GM21447 (cell line): ENCODE results near the gene RFX3.

Experiments
- ATAC-seq: cut with Tn5 transposase; IDR thresholded peaks from one replicate; pipeline ENCODE4 v1.9.1; 2021; ENCODE audit not compliant: unreplicated experiment

Gene RFX3

DNA sequence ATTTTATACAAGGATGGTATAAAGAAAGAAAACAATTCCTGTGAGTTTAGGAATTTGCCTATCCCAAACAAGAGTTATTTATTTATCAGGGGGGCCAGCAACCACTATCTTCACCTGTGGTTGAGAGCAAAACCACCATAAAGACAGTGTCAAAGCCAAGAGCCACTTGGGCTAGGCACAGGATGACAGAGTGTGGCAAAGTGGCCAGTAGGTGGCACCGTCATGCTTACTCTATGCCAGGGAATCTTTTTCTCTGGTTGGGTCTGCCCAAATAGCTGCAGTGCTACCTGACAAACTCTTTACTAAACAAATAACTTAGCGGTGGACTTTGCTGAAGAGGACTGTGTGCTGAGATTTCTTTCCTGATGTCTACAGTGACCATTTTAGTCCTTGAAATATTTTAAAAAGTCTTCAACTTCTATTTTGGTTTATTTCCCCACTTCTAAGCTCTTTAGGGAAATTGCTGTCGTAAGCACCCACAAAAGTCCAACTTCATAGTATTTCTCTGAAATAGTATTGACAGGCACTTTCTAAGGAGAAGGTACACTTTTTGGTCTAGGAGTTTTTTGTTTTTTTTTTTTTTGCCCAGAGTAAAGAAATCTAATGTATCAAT lies 285.0 kb downstream of the RFX3 start:
- ATAC-seq, result peak; percentile 82

DNA sequence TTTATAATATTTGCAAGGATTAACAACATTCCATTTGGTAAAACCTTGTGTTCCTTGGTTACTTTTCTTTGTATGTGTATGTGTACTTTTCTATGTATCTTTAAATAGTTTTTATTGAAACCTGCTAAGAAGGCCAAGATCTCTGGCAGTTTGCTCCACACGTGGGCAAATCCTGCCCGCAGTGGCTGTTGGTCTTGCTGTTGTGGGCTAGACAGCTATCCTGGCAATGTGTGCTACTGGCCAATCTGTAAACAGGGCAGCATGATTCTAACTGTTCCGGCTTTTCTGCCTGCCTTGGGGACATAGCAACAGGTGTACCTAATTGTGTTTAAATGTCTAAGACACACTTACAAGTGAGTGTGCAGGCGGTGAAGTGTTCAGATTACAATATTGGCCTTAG lies 286.6 kb downstream of the RFX3 start:
- no peak for ATAC-seq

DNA sequence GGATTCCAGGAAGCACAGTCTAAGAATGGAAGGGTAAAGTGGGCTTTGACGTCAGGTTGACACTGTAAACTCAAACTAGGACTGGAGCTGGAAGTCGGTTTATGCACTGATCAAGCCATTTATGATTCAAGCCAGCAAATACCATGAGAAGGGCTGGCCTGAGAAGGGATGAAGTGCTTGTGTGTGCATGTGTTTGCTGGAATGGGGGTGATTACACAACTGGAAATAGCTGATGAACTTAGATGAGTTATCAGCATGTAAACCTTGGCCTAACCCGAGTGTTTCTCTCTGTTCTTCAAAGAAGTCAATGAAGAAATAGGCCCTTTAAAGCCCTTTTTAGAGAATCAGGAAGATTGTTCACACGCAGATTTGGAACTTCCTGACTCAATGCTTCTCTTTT lies 287.6 kb downstream of the RFX3 start:
- no peak for ATAC-seq

DNA sequence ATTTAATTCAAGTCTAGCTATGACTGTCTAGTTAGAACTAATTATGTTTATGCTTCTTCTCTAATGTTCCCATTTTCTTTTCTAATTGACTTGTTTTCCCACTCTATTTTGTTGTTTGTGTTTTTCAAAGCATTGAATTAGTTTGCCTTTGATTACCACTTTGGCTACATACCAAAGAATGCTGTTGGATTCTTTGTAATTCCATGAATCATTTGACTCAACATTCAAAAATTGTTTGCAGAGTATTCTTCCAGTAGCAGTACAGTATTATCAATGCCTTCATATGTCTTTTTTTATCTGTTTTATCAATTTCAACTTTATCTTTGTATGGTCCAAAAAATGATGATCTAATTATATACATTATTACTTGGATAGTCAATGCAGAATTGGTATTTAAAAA lies 288.7 kb downstream of the RFX3 start:
- no peak for ATAC-seq

DNA sequence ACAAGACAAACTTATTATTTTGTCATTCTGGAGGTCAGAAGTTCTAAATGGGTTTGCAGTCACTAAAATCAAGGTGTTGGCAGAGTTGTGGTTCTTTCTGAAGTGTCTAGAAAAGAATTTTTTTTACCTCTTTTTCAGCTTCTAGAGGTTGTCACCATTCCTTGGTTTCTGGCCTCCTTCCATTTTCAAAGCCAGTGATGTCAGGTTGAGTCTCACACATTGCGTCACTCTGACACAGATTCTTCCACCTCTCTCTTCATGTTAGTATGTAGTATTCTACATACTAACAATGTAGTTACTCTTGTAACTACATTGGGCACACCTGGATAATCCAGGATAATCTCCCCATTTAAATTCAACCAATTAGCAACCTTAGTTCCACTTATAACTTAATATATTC lies 290.3 kb downstream of the RFX3 start:
- ATAC-seq, result no peak

DNA sequence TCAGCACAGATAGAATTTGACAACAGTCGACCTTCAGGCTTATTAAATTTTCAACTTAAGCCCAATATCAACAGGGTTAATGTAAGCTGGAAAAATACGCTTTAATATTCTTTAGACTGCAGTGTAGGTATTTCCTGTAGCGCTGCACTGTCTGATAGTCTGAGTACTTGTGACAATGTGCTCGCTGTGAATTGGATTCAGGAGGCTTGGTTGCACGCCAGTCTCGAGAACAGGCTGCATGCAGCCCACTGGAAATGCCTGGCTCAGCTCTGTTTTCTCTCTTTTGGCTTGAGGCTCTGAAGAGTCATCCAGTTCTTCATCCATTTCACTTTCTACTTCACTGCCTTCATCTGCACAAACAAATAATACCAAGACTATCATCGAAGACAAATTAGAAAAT lies 300.9 kb downstream of the RFX3 start:
- ATAC-seq, result no peak

DNA sequence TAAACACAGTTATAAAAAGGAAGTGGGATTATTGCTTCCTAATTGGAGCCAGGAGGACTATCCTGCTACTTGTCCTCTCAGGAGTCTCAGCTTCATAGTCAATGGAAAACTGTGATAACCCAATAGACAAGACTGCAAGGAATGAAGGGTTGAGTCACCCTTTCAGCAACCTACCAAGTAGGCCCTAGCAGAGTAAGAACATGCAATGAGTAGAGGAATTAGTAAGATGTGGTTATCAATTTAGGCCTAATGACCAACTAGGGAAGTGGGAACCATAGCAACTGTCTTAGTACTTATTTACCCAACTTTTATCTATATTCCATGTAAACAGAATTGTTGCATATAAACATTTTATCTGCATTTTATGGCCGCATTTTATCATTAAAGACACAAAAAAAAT lies 310.1 kb downstream of the RFX3 start:
- no peak for ATAC-seq

DNA sequence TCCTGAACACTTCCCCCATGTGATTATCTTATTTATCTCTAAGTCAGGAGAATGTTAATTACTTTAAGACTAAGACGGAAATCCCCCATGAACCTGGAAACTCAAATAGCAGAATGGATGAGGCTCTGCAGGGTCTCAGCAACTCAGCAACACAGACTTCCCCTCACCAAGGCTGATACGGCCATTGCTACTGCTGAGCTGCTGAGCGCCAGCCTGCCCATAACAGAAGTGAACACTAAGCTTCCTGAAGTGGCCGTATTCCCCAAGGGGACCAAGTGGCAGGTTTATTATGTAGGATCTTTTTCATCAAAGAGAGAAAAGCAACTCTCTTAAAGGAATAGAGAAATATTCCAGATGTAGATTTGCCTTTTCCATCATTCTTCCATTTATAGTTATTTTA lies 311.1 kb downstream of the RFX3 start:
- no peak for ATAC-seq

DNA sequence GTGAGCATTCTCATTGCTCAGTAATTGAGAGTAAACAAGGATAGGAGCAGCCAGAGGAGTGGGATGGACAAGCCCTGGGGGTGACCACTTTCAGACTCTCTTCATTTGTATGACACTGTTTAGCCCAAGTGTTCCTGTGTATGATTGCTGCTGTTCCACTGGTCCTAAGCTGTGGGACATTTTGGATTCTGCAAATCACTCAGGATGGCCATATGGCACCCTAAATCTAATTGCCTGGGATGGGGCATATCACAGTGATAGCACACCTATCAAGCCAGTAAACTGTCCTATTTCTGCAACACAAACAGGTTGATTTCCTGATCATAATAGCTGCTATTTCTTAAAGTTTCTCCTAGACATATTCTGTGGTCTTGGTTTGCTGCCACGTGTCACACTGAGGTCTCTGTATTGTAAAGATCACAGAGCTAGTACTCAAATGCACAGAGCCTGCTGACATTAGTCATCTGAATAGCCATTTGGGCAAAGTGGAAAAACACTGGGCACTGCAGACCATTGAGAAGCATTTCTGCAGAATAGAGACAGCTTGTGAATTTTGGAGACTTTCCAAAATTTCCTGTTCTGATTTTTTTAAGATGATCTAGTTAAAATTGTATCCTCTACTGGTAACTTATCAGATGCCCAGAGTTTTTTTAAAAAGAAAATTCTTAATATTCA lies 320.2 kb downstream of the RFX3 start:
- ATAC-seq, result no peak

DNA sequence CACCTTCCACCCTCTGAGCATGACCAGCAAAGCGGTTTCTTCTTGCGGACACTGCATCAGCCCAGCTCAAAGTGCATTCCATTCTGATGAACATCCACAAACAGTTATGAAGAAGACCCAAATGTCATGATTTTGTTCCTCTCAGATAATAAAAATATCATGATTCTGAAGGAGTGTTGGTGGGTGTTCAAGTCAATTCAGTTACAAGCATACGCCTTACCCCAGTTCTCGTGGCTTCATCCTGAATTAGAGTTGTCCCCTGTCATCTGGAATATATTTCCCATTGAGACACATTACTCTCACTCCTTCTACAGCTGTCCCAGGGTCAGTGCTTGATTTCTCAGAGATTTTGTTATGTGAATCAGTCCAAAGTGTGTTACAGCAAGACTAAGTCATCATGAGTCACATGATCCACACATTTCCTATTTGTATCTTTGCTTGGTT lies 325.4 kb downstream of the RFX3 start:
- ATAC-seq, result no peak

DNA sequence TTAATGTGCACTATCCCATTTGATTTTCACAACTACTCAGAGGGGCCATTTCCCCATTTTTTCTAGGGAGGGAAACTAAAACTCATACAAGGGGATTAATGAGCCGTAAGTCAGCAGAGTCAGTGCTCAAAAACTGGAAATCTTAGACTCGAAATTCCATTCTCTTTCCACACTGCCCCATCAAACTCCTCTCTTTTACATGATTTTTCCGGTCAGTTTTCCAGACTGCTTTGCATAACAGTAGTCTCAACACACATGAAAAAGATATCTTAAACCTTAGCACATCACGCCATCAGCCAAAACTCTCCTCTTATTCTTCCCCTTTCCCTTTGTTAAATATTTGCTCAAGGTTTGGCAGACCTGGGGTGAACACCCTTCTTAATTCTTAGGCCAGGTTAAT lies 332.0 kb downstream of the RFX3 start:
- no peak for ATAC-seq

DNA sequence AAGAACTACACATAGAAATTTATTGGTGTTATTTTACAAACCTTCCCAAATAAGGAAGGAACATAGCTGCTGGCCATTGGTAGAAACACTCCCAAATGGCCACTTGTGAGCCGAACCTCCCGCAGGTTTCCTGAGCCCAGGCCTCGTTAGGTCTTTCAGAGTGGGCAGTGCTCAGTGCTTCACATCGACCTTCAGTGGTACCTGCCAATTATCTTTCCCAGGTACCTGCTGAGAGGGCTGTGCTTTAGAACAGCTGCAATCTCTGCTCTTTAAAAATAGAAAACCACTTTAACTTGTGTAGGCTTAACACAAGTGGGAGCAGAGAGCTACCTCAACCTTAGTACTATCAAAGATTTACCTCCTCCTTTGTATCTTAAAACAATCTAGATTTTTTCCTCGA lies 334.1 kb downstream of the RFX3 start:
- no peak for ATAC-seq

DNA sequence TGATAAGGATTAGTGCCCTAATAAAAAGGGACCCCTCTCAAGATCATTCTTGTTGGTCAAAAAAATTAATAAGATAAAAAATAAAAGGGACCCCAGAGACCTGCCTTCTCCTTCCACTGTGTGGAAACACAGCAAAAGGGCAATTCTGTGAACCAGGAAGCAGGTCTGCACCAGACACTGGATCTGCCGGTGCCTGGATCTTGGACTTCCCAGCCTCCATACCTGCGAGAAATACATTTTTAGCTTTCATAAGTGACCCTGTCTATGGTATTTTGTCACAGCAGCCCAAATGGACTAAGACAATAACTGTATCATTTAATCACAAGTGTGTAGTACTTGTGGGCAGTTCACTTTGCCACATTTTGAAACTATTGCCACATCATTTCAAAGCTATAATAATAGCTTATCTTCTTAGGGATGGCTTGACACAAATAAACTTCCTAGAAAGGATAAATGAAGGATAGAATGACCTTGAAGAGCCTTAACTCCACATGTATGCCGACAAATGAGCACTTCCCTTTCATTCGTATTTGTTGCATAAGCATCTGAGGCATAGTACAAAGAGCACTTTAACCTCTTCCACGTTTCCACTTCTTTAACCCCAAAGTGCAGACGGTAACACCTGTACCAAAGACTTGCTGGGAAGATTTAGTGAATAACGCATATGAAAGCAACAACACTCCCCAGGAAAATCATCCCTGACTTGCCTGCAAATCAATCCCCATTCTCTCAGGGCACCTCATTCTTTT lies 336.5 kb downstream of the RFX3 start:
- ATAC-seq, result no peak

DNA sequence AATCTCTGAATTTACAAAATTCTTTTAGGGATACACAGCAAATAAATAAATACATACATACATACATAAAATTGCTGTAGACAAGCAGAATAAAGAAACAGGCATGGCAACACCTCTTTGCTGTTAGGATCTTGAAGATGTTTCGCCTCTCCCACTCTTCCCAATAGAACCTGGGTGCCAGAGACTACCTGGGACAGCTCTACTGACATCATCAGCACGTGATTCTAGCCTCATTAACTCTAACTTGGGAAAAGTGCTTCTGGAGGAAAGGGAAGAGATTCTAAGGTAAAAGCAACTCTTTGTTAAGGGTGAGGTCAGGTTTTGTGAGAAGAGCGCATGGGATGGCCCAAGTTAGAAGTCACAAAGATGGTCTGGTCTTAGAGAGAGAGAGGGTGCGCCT lies 339.1 kb downstream of the RFX3 start:
- no peak for ATAC-seq

DNA sequence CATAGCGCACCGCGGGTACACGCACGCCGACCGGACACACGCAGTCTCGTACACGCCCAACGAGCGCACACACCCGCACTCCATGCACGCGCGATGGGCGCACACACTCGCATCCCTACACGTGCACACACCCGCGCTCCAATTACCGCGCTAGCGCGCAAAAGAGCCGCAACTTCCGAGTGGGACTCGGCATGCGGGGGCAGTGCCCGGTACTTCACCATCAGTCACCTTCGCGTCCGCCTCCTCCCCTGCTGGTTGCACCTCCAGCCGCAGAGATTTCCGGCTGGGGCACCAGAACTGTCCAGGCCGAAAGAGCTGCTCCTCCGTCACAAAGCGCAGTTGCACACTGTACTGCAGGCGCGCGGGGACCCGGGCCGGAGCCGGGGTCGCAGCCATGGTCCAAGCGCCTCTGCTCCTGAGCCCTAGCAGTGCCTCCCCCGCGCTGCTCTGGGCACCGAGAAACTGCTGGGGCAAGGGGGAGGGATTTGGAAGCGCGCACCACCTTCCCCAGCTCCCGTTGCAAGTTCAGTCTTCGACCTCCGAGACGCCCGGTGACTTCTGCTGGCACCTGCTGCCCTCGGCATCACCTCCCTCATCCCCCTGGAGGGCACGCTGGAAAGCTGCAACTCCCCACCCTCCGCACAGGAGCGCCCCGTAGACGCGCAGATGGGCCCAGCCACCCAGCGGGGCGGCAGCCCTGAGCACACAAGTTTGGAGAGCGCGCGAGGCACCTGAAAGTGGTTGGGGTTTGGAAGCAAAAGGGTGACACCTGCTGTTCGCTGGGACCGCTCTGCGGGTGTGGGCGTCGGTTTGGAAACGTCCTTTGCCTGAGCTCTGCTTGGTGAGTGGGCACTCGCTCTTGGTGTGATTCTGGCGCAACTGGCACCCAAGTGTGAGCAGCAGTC lies 344.5 kb downstream of the RFX3 start:
- no peak for ATAC-seq

DNA sequence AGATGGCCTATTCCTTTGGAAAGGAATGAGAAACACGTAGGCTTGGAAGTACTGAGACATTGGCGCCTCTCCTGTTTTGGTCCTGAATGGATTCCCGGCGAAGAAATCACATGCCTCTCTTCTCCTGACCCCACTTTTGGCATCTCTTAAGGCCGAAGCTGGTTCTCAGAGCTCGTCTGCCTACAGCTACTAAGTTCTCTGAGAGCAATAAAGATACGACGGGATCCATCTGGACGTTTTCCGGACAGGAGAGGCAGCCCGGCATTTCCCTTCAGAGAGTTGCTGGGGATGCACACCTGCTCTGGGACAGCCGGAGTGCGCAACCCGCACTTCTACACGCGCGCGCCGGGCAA lies 345.1 kb downstream of the RFX3 start:
- no peak for ATAC-seq

DNA sequence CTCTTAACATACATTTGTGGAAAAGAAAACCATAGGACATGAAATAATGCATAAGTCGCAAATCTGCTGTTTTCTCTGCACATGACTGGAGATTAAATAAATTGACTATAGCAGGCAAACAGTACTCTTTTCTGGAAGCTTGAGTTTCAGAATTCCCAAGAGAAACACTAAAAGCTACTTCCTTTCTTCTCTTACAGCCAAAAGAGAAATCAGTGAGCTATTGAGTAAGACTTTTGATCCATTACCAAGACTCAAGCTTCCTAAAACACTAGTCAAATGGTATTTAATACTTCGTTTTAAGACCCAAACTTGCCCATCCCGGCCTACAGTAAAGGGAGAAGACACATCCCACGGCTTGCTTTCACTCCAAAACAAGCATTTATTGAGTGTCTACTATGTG lies 346.1 kb downstream of the RFX3 start:
- ATAC-seq, result no peak

DNA sequence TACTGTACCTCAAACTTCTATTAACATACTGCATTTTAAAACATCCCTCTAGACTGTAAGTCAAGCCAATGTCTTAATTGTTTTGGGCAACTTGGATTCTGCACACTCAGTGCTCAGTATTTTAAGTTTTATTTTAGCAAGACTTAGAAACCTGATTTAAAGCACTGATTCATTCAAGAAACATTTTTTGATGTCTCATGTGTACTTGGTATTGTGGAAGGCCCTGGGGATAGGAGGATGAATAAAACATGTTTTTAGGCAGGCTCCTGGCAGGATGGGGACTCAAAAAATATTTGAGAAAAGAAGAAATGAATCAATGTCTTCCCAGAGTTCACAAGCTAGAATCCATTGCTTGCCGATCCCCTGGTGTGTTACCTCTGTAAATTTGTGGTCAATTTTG lies 347.9 kb downstream of the RFX3 start:
- ATAC-seq, result no peak

DNA sequence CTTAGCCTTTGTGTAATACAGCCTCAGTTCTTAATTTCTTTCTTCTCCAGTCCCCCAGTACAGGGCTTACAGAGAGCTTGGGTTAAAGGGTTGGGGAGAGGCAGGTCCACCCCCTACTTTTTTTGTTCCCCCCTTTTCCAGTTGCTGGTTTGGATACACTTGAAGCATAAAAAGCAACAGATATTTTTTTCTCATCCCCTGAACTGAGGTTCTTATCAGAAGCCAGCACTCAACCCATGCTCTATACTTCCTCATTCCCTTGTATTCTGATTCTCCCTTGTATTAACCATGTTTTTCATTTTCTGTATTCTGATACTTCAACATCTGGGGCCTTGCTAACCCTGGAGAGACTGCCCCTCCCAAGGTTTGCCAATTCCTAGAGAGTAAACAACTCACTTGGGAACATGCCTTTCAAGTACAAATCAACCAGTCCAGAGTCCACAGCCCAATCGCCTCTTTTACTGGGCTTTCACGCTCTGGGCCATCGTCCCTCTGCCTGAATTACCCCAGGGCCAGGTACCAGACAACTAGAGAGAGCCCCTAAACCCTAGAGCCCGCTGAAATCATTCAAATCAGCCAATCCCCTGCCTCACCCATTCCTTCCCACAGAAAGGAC lies 348.5 kb downstream of the RFX3 start:
- no peak for ATAC-seq

DNA sequence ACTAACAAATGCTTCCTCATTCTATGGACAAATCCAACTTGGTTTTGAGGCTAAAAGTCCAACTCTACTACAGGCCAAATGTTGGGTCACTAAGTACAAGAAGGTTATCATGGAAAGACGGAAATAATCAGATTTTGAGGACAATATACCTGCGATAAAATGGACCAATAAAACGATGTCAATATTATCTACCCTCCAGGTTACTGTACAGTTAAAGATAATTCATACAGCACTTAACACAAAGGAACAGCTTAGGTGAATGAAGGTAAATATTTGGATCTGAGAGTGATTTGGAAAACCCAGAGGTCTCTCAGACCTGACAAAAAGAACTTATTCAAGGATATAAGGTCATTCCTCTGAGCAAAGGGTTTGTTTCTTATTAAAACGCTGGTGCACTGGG lies 352.4 kb downstream of the RFX3 start:
- no peak for ATAC-seq

DNA sequence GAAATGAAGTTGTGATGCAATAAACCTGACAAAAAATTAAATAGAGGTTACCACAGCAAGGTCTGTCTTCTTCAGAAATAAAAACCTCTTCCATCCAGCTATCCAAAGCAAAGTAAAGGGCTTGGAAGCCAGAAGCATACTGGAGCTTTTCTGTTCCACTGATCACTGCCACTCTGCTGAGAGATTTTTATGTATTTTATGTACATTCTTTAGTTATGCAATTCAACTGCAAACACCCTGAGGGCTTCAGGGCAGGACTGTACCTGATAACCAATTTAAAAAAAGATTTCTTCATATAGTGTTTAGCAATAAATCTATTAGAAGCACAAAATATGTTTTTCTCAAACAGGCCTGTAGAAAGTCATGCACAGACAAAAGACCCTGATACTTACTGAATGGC lies 355.0 kb downstream of the RFX3 start:
- ATAC-seq, result no peak
